ENCODE measurements around the gene CCDC43.

Gene CCDC43

DNA sequence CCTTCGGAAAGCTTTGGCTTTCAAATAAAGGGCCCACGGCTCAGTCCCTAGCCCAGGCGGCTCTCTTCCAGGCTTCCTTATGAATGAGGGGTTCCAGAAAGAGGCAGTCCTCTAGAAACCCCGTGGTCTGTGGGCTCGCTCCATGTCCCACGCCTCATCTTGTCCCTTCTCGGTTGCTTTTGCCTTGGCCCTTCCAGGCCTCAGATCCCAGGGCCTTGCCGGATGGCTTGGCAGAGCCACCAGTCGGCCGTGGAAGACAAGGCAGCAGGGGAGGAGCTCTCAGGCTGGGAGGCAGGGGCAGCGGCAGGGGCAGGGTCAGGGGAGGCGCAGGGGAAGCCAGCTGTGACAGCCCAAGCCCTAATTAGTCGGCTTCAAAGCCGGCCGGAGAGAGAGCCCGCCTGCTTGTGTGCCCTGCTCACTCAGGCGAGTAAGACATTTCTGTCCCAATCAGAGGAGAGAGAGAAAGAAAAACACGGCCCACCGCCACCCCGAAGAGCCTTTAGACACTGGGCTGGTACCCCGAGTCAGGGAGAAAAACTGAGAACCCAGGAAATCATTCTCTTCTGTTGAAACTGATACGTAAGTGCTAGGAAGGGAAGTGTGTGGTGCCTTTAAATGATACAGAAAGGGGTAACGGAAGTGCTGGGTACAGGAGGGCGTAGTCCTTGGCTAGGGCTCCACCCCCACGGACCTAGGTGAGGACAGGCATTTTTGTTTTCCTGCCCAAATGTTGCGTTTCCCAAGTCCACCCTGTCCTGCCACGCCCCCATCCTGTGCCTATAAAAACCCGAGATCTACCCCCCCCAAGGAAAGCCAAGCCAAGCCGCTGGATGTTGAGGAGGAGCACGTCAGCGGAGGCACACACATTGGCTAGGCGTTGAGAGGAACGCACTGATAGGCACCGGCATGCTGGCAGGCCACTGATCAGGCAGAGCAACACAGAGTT, 61.1 kb downstream of the CCDC43 start:
- in situ Hi-C loops (cut with HindIII; ENCODE audit: low sequenced_read_pairs) = loop anchor here (5.0 kb wide), 1 partner anchor 86 kb away; no protein-coding TSS in a partner anchor

DNA sequence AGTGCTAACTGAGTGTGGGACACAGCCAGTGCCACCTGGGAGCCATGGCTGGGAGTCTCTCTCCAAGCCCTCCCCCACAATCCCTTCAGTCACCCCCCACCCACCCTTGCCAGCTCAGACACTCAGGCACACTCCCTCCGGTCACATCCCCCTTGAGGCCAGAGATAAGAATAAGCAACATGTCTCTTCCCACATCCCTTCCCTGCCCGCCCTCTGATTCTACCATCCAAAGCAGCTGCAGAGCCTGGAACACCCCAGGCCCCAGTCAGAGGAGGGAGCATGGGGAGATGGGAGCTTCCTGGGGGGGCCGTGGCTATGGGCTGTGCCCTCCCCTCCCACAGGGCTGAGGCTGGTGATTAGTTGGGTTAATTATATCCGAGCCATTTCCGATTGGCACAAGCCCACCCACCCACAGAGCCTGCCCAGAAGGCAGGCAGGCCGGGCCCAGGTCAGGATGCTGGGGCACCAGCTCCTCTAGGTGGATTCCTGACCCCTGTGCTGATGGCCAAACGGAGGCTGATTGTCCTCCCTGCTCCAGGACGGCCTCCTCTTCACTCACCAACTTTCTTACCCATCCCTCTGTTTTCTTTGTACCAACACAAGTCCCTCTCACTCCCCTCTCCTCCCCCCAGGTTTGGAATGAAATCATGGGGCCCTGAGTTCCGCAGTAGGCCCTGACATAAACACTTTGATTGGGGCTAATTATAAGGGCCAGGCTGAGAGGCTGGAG, 61.9 kb downstream of the CCDC43 start:
- in situ Hi-C loops (cut with HindIII; ENCODE audit: low sequenced_read_pairs) = loop anchor here (5.0 kb wide), 1 partner anchor 85 kb away; no protein-coding TSS in a partner anchor
